Fibroblast of pulmonary artery (primary cell): ENCODE measurements around the gene SFTA2.

Experiments
- DNase-seq: peaks from one replicate; pipeline ENCODE4 v3.0.0-alpha.2; 2010; ENCODE audit warnings: low read depth
- H3K4me3 ChIP-seq: replicated peaks from 2 replicates; pipeline ENCODE4 v1.5.1; 2011; ENCODE audit warnings: low read depth, mild to moderate bottlenecking, control low read depth, low read length, moderate library complexity
- TF ChIP-seq, protein P1 (sequence below): IDR thresholded peaks from 2 replicates; pipeline ENCODE4 v1.5.1; 2011; ENCODE audit warnings: mild to moderate bottlenecking, control low read depth, low read length, inconsistent platforms; ENCODE audit errors: missing control alignments

Gene SFTA2

DNA sequence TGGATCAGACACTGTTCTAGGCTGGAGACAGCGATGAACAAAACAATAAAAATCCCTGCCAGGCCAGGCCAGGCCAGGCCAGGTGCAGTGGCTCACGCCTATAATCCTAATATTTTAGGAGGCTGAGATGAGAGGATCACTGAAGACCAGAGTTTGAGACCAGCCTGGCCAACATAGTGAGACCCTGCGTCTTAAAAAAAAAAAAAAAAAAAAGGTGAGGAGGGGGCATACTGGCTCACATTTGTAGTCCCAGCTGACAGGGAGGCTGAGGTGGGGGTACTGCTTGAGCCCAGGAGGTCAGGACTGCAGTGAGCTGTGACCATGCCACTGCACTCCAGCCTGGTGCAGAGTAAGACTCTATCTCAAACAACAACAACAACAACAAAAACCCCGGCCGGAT is 13.3 kb upstream of the SFTA2 start:
- H3K4me3 ChIP-seq: no peak overlapping the region
- TF ChIP-seq, protein P1, sequence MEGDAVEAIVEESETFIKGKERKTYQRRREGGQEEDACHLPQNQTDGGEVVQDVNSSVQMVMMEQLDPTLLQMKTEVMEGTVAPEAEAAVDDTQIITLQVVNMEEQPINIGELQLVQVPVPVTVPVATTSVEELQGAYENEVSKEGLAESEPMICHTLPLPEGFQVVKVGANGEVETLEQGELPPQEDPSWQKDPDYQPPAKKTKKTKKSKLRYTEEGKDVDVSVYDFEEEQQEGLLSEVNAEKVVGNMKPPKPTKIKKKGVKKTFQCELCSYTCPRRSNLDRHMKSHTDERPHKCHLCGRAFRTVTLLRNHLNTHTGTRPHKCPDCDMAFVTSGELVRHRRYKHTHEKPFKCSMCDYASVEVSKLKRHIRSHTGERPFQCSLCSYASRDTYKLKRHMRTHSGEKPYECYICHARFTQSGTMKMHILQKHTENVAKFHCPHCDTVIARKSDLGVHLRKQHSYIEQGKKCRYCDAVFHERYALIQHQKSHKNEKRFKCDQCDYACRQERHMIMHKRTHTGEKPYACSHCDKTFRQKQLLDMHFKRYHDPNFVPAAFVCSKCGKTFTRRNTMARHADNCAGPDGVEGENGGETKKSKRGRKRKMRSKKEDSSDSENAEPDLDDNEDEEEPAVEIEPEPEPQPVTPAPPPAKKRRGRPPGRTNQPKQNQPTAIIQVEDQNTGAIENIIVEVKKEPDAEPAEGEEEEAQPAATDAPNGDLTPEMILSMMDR: no peak
- no peak for DNase-seq

DNA sequence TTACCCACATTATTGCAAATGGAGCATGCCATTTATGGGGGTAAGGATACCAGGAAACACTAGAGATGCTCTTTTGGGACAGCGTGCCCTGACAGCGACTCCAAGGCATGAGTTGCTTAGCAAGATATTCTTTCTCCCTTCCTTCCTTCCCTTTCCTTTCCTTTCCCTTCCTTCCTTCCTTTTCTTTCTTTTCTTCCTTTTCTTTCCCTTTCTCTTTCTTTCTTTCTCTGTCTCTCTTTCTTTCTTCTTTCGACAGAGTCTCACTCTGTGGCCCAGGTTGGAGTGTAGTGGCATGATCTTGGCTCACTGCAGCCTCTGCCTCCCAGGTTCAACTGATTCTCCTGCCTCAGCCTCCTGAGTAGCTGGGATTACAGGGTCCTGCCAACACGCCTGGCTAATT is 12.1 kb upstream of the SFTA2 start:
- no peak overlapping the region for H3K4me3 ChIP-seq
- DNase-seq: no peak
- TF ChIP-seq, protein P1: no peak

DNA sequence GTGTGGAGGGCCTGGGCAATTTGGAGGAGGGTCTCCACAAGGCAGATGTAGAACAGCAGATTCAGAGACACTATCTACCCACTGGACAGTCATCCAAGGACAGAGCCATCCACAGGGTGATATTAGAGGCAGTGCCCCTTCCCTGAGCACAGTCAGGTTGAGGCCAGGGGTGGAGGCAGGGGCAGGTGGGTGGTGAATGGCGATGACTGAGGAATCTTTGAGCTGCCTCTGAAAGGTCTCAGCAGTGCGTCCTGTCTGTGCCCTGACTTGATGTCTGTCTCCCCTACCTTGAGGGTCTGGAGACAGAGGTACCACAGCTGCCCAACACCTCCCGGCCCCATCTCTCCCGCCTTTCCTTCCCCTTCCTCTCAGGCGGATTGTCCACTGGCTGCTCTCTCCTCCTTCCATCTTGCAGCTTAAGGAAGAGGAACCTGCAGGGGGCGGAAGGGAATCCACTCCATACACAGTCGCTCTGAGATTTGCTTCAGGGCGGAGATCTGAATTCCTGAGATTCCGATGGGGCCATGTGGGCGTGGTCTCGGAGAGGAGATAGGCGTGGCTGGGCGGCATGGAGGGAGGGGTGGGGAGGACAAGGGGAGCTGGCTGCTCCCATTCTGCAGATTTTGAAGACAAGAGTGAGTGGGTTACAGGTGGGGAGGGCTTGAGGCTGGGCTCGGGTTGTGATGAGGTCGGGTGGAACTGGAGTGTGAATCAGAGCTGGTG is 10.5 kb upstream of the SFTA2 start:
- H3K4me3 ChIP-seq: no peak overlapping the region
- TF ChIP-seq, protein P1: peak; percentile 72

DNA sequence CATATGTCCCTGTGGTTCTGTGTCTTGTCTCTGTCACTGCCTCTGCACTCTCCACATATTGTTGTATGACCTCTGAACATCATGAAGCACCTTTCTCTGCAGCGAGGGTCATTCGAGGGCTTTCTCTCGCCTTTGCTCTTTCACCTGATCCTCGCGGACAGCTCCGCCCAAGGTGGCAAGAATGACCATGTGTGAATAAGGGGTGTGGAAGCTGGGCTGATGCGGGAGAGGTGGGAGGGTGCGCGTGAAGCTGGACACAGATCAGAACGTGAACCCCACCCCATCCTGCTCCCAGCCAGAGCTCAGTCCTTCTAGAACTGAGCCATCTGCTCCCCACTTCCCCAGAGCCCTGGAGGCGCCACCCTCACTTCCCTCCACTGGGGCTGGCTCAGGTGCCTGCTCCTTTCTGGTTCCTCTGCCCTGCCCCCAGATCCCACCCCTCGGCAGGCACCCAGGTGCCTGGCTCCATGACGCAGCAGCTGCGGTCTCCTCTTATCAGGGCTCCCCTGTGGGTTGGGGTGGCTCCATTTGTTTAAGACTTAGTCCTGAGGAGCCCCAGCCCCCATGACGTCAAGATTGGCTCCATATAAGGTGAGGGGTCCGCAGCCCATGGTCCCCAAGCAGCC is 8.5 kb upstream of the SFTA2 start, which contains the start of gene MUCL3:
TSS of gene MUCL3 (plus strand) at position 613 of the 626 bp plus-strand sequence. CDS start 27 bp downstream, outside the sequence.
- H3K4me3 ChIP-seq: no peak within 1 kb of the TSS
- DNase-seq: no peak
- TF ChIP-seq, protein P1: no peak

More for the DNA sequence above, 10.5 kb upstream of the SFTA2 start:
- DNase-seq: peak; percentile 85

DNA sequence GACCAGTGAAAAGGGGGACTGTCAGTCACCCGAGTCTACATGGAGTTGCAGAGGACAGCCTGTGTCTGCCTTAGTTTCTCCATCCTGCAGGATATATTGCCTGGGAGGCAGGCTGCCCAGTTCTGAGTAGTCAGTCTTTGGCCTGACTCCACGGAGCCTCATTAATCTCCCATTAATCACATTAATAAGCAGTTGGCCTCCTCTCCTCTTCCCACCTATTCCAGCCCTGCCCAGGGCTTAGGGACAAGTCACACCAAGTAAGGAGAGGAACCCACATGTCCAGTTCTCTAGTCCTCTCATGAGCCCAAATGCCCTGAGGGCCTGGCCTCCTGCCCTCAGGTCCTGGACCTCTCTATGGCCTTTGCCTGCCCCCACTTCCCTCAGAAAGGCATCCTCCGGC is 7.5 kb upstream of the SFTA2 start:
- TF ChIP-seq, protein P1: no peak
- H3K4me3 ChIP-seq: no peak overlapping the region
- DNase-seq: no peak

DNA sequence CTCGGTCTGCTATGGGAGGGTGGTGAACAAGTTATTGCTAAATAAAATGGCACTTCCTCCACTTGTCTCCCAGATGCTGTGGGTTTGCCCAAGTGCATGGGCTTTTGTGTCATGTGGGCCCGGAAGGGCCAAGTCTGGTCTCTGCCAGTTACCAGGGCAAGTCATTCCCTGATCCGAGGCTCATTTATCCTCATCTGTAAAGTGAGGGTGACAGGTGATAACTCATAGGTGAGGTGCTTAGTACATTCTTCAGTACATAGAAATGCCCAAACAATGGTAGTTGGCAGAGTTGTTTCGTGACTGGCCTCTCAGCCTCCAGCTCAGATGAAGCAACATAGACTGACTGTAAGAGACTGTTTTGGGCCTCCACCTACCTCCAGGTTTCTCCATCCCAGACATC is 6.8 kb upstream of the SFTA2 start:
- TF ChIP-seq, protein P1: no peak
- DNase-seq: no peak
- no peak overlapping the region for H3K4me3 ChIP-seq
